ENCODE data around the gene C14orf39. TPM values are rescaled to one million over a fixed set of nuclear protein-coding genes. Genes with fewer than 3 reads are reported as not detected.

The C14orf39 gene
- total and polyA plus RNA-seq, 2 of the 8 experiments (the other 6 are each of a cell fraction or from before 2014, with no cell fraction given), result 0.18 to 1.2 TPM

GRCh38 chr14:60508363-60508706, 22.5 kb upstream of the C14orf39 start (continued):
- no peak for TF ChIP-seq CTCF (IDR thresholded peaks at IDR 0.05; ENCODE audit: control extremely low read depth in 1 of 3, insufficient read depth in 1 of 3, low read depth in 1 of 3, low read length in 3 of 3)

Data from H1 (cell line).